ENCODE measurements around the gene TNFRSF1A. TPM values are rescaled to one million over a fixed set of nuclear protein-coding genes. Genes with fewer than 3 reads are reported as not detected.

TNFRSF1A gene
- total and polyA plus RNA-seq, 2 of the 13 experiments (the other 11 are each of a cell fraction or from before 2014, with no cell fraction given) = 41.5 to 61.2 TPM

DNA sequence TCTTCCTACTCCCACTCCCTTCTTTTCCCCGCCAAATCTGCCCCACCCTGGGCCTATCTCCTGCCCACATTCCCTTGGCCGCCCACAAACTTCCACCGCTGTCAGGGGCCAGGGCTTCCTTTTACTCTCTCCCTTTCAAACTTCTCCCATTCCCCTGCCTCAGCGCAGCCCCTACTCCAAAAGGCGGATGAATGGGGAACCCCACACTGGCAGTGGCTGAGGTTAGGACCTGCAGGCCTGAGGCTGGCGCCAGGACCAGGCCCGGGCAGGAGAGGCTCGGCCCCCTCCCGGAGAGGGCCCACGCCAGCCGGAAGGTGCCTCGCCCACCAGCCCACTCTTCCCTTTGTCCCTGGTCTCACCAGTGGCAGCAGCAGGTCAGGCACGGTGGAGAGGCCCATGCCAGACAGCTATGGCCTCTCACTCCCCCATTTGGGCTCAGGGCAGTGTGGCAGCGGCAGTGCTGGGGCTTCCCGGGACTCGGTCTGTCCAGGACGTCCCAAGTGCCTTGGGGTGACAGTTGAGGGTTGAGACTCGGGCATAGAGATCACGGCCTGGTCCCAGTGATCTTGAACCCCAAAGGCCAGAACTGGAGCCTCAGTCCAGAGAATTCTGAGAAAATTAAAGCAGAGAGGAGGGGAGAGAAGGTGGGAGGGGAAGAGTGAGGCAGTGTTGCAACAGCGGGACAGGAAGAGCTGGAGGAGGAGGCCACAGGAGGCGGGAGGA, at the start of gene TNFRSF1A (continued):
- TF ChIP-seq, protein P1, sequence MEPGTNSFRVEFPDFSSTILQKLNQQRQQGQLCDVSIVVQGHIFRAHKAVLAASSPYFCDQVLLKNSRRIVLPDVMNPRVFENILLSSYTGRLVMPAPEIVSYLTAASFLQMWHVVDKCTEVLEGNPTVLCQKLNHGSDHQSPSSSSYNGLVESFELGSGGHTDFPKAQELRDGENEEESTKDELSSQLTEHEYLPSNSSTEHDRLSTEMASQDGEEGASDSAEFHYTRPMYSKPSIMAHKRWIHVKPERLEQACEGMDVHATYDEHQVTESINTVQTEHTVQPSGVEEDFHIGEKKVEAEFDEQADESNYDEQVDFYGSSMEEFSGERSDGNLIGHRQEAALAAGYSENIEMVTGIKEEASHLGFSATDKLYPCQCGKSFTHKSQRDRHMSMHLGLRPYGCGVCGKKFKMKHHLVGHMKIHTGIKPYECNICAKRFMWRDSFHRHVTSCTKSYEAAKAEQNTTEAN (CRISPR knock-in tag; conservative IDR thresholded peaks at IDR 0.05) = no peak
- TF ChIP-seq POGK (CRISPR knock-in tag; conservative IDR thresholded peaks at IDR 0.05) (peak; percentile 50; the same call in 1 of the 2 replicates), ATAD3A (CRISPR knock-in tag; IDR thresholded peaks at IDR 0.05) (0 out of 2 replicates have a peak, but pooled peaks have one; percentile 42), NFAT5 (CRISPR knock-in tag; IDR thresholded peaks at IDR 0.05) (peak; percentile 30; the same call in 1 of the 2 replicates), HDAC2 (CRISPR knock-in tag; IDR thresholded peaks at IDR 0.05) (peak; percentile 47), ZNF790 (CRISPR knock-in tag; IDR thresholded peaks at IDR 0.05; ENCODE audit: borderline replicate concordance) (0 out of 2 replicates have a peak, but pooled peaks have one; percentile 55), ZNF501 (CRISPR knock-in tag; IDR thresholded peaks at IDR 0.05) (peak; percentile 40; the same call in 1 of the 2 replicates), RBFOX2 (IDR thresholded peaks at IDR 0.05; ENCODE audit: low read depth, low read length) (peak; percentile 74), ZSCAN30 (CRISPR knock-in tag; IDR thresholded peaks at IDR 0.05) (0 out of 2 replicates have a peak, but pooled peaks have one; percentile 46)
- TF ChIP-seq, protein P2, sequence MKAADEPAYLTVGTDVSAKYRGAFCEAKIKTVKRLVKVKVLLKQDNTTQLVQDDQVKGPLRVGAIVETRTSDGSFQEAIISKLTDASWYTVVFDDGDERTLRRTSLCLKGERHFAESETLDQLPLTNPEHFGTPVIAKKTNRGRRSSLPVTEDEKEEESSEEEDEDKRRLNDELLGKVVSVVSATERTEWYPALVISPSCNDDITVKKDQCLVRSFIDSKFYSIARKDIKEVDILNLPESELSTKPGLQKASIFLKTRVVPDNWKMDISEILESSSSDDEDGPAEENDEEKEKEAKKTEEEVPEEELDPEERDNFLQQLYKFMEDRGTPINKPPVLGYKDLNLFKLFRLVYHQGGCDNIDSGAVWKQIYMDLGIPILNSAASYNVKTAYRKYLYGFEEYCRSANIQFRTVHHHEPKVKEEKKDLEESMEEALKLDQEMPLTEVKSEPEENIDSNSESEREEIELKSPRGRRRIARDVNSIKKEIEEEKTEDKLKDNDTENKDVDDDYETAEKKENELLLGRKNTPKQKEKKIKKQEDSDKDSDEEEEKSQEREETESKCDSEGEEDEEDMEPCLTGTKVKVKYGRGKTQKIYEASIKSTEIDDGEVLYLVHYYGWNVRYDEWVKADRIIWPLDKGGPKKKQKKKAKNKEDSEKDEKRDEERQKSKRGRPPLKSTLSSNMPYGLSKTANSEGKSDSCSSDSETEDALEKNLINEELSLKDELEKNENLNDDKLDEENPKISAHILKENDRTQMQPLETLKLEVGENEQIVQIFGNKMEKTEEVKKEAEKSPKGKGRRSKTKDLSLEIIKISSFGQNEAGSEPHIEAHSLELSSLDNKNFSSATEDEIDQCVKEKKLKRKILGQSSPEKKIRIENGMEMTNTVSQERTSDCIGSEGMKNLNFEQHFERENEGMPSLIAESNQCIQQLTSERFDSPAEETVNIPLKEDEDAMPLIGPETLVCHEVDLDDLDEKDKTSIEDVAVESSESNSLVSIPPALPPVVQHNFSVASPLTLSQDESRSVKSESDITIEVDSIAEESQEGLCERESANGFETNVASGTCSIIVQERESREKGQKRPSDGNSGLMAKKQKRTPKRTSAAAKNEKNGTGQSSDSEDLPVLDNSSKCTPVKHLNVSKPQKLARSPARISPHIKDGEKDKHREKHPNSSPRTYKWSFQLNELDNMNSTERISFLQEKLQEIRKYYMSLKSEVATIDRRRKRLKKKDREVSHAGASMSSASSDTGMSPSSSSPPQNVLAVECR (CRISPR knock-in tag; IDR thresholded peaks at IDR 0.05; ENCODE audit: borderline replicate concordance) = peak; percentile 84
- TF ChIP-seq, protein P3, sequence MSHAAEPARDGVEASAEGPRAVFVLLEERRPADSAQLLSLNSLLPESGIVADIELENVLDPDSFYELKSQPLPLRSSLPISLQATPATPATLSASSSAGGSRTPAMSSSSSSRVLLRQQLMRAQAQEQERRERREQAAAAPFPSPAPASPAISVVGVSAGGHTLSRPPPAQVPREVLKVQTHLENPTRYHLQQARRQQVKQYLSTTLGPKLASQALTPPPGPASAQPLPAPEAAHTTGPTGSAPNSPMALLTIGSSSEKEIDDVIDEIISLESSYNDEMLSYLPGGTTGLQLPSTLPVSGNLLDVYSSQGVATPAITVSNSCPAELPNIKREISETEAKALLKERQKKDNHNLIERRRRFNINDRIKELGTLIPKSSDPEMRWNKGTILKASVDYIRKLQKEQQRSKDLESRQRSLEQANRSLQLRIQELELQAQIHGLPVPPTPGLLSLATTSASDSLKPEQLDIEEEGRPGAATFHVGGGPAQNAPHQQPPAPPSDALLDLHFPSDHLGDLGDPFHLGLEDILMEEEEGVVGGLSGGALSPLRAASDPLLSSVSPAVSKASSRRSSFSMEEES (CRISPR knock-in tag; IDR thresholded peaks at IDR 0.05) = no peak
